H1 (cell line): ENCODE measurements around the gene GRM8. TPM values are rescaled to one million over a fixed set of nuclear protein-coding genes. Genes with fewer than 3 reads are reported as not detected.

Experiments
- CTCF ChIA-PET: fragments of 300-600 bp; sonication (Branson Sonifier 250); formaldehyde crosslinking; loops from one replicate; lab custom pipeline; 2021; ENCODE audit not compliant: partially characterized antibody; lab: Charles Lee
- POLR2A ChIA-PET: fragments of 300-600 bp; sonication (Branson Sonifier 250); formaldehyde crosslinking; loops from one replicate; lab custom pipeline; 2021; ENCODE audit warnings: inconsistent platforms; ENCODE audit not compliant: partially characterized antibody; lab: Charles Lee
- DNase-seq, 2 experiments: peaks; one replicate each; pipeline versions ENCODE4 v3.0.0 to v3.0.0-alpha.2; 2010 to 2022; ENCODE audit warnings: low spot score in 2 of 2, low read depth in 1 of 2, mixed read lengths in 1 of 2
- FAIRE-seq: peaks from 2 replicates; lab custom pipeline; 2011; peaks lifted over from hg19 to GRCh38; lab: Jason Lieb, UNC
- H2AFZ ChIP-seq: 2 replicates; pipeline ENCODE4 v1.8.1; 2012; ENCODE audit warnings: low read length, inconsistent platforms
- H2AK5ac ChIP-seq: 2 replicates; pipeline ENCODE4 v1.6.1; 2013; ENCODE audit warnings: low read depth, low read length
- H2BK120ac ChIP-seq: replicated peaks from 2 replicates; pipeline ENCODE3; 2013; ENCODE audit warnings: low read depth, low read length, inconsistent platforms
- H2BK12ac ChIP-seq: 2 replicates; pipeline ENCODE4 v1.6.1; 2013; ENCODE audit warnings: low read depth, low read length
- H2BK15ac ChIP-seq: 2 replicates; pipeline ENCODE4 v1.6.1; 2013; ENCODE audit warnings: low read length
- H2BK20ac ChIP-seq: 2 replicates; pipeline ENCODE4 v1.6.1; 2013; ENCODE audit warnings: low read length
- H2BK5ac ChIP-seq: 2 replicates; pipeline ENCODE4 v1.6.1; 2013; ENCODE audit warnings: low read depth, low read length
- H3K14ac ChIP-seq: 2 replicates; pipeline ENCODE4 v1.6.1; 2013; ENCODE audit warnings: inconsistent platforms; ENCODE audit not compliant: insufficient read length
- H3K18ac ChIP-seq: 2 replicates; pipeline ENCODE4 v1.6.1; 2013; ENCODE audit warnings: low read length; ENCODE audit errors: extremely low read depth
- H3K23ac ChIP-seq: 2 replicates; pipeline ENCODE4 v1.6.1; 2013; ENCODE audit warnings: inconsistent platforms; ENCODE audit not compliant: insufficient read length
- H3K23me2 ChIP-seq: 2 replicates; pipeline ENCODE4 v1.6.1; 2013; ENCODE audit warnings: low read depth, low read length
- H3K27ac ChIP-seq: 2 replicates; pipeline ENCODE4 v1.6.1; 2011; ENCODE audit warnings: low read depth, low read length, inconsistent platforms
- H3K27me3 ChIP-seq, 4 experiments: replicated peaks in 1 of 4; 1 replicate in 1 of 4; 2 replicates in 3 of 4; pipeline versions ENCODE4 v1.6.1 to v1.8.1; 2011 to 2013; ENCODE audit warnings: low read length in 3 of 4, mild to moderate bottlenecking in 3 of 4, inconsistent platforms in 2 of 4, mixed read lengths in 2 of 4, moderate library complexity in 1 of 4; ENCODE audit not compliant: control insufficient read depth in 3 of 4, insufficient read depth in 3 of 4; ENCODE audit errors: extremely low read depth in 1 of 4
- H3K36me3 ChIP-seq, 4 experiments: 2 replicates each; pipeline versions ENCODE4 v1.6.1 to v1.8.1; 2011 to 2013; ENCODE audit warnings: mild to moderate bottlenecking in 4 of 4, low read length in 3 of 4, moderate library complexity in 2 of 4, control low read depth in 1 of 4, inconsistent platforms in 1 of 4; ENCODE audit not compliant: insufficient read depth in 4 of 4, control insufficient read depth in 2 of 4
- H3K4ac ChIP-seq: replicated peaks from 2 replicates; pipeline ENCODE3; 2013; ENCODE audit warnings: low read length, low read depth, mixed read lengths, inconsistent platforms; ENCODE audit not compliant: insufficient read length
- H3K4me1 ChIP-seq, 4 experiments: replicated peaks in 1 of 4; 1 replicate in 1 of 4; 2 replicates in 3 of 4; pipeline versions ENCODE4 v1.6.1 to v1.8.1; 2011 to 2013; ENCODE audit warnings: low read length in 3 of 4, inconsistent platforms in 2 of 4, mixed read lengths in 1 of 4; ENCODE audit not compliant: insufficient read depth in 4 of 4, control insufficient read depth in 3 of 4
- H3K4me2 ChIP-seq, 2 experiments: 2 replicates each; pipeline versions ENCODE4 v1.6.1 to v1.8.1; 2011 to 2013; ENCODE audit warnings: low read depth in 2 of 2, low read length in 2 of 2, control low read depth in 1 of 2, inconsistent platforms in 1 of 2, mild to moderate bottlenecking in 1 of 2; ENCODE audit not compliant: insufficient read depth in 1 of 2
- H3K4me3 ChIP-seq, 4 experiments: fragments of 200-600, 300-600 bp in 1 of 4; sonication (generic), shearing (Covaris generic), sonication (Bioruptor Twin) in 1 of 4; 2 replicates each; pipeline versions ENCODE4 v1.5.1 to v1.8.1; 2011 to 2016; ENCODE audit warnings: low read length in 4 of 4, low read depth in 3 of 4, control low read depth in 2 of 4, inconsistent platforms in 2 of 4, mild to moderate bottlenecking in 2 of 4, mixed read lengths in 1 of 4, moderate library complexity in 1 of 4; ENCODE audit not compliant: insufficient read depth in 2 of 4; ENCODE audit errors: extremely low read depth in 1 of 4
- H3K56ac ChIP-seq: replicated peaks from 2 replicates; pipeline ENCODE3; 2013; ENCODE audit warnings: low read depth, mild to moderate bottlenecking, mixed read lengths, low read length, inconsistent platforms; ENCODE audit not compliant: insufficient read length
- H3K79me1 ChIP-seq: 2 replicates; pipeline ENCODE4 v1.6.1; 2013; ENCODE audit warnings: low read depth, low read length, control low read depth
- H3K79me2 ChIP-seq, 2 experiments: 2 replicates each; pipeline versions ENCODE4 v1.6.1 to v1.8.1; 2012 to 2013; ENCODE audit warnings: low read length in 2 of 2, mild to moderate bottlenecking in 2 of 2, inconsistent platforms in 1 of 2; ENCODE audit not compliant: insufficient read depth in 2 of 2, control insufficient read depth in 1 of 2
- H3K9ac ChIP-seq, 4 experiments: replicated peaks in 1 of 4; 1 replicate in 1 of 4; 2 replicates in 3 of 4; pipeline versions ENCODE4 v1.6.1 to v1.8.1; 2011 to 2013; ENCODE audit warnings: low read depth in 3 of 4, low read length in 3 of 4, control low read depth in 2 of 4, mild to moderate bottlenecking in 2 of 4, moderate library complexity in 2 of 4, inconsistent platforms in 1 of 4; ENCODE audit errors: extremely low read depth in 1 of 4
- H3K9me3 ChIP-seq, 2 experiments: 2 replicates each; pipeline versions ENCODE4 v1.6.1 to v1.8.1; 2012 to 2013; ENCODE audit warnings: mild to moderate bottlenecking in 2 of 2, moderate library complexity in 2 of 2, control low read depth in 1 of 2, inconsistent platforms in 1 of 2, low read depth in 1 of 2, low read length in 1 of 2, mixed read lengths in 1 of 2; ENCODE audit not compliant: insufficient read depth in 2 of 2
- H4K20me1 ChIP-seq, 2 experiments: replicated peaks in 1 of 2; 2 replicates each; pipeline versions ENCODE3 to v1.8.1; 2011 to 2013; ENCODE audit warnings: inconsistent platforms in 2 of 2, low read length in 2 of 2, mild to moderate bottlenecking in 1 of 2; ENCODE audit not compliant: insufficient read depth in 2 of 2, control insufficient read depth in 1 of 2
- H4K5ac ChIP-seq: 2 replicates; pipeline ENCODE4 v1.6.1; 2013; ENCODE audit warnings: low read length, low read depth, mixed read lengths, inconsistent platforms; ENCODE audit not compliant: insufficient read length
- H4K8ac ChIP-seq: 2 replicates; pipeline ENCODE4 v1.8.0; 2013; ENCODE audit warnings: mild to moderate bottlenecking, moderate library complexity, low read length, inconsistent platforms; ENCODE audit not compliant: insufficient read depth; ENCODE audit errors: extremely low read depth
- H4K91ac ChIP-seq: replicated peaks from 2 replicates; pipeline ENCODE3; 2013; ENCODE audit warnings: low read length, mixed read lengths, inconsistent platforms; ENCODE audit not compliant: insufficient read length
- CBX5 ChIP-seq: fragments of 300-800, 300-1000 bp; sonication (generic); IDR thresholded peaks from 2 replicates; pipeline ENCODE4 v1.7.1; 2016; ENCODE audit warnings: antibody characterized with exemption, low read length, low read depth
- CREB1 ChIP-seq: IDR thresholded peaks from 2 replicates; pipeline ENCODE4 v1.6.1; 2012; ENCODE audit warnings: inconsistent platforms
- FOSL1 ChIP-seq: IDR thresholded peaks from 2 replicates; pipeline ENCODE4 v1.6.1; 2011; ENCODE audit warnings: mild to moderate bottlenecking, low read depth, low read length, moderate library complexity; ENCODE audit not compliant: insufficient read depth
- GTF2F1 ChIP-seq: IDR thresholded peaks from 2 replicates; pipeline ENCODE4 v1.6.1; 2012; ENCODE audit warnings: low read depth, low read length, improper control_type of control experiment, borderline replicate concordance
- RAD21 ChIP-seq, 2 experiments: IDR thresholded peaks in 1 of 2; conservative IDR thresholded peaks in 1 of 2; 2 replicates each; pipeline ENCODE4 v1.6.1; 2011; ENCODE audit warnings: low read depth in 2 of 2, low read length in 2 of 2, improper control_type of control experiment in 1 of 2, inconsistent platforms in 1 of 2, mild to moderate bottlenecking in 1 of 2, moderate library complexity in 1 of 2
- SAP30 ChIP-seq: fragments of 300-600 bp; sonication (generic); IDR thresholded peaks from 2 replicates; pipeline ENCODE4 v1.7.1; 2012; ENCODE audit warnings: low read length, moderate library complexity, mild to moderate bottlenecking, inconsistent platforms; ENCODE audit not compliant: insufficient read depth, insufficient replicate concordance
- SIN3A ChIP-seq, 2 experiments: IDR thresholded peaks in 1 of 2; conservative IDR thresholded peaks in 1 of 2; 2 replicates each; pipeline ENCODE4 v1.6.1; 2011 to 2012; ENCODE audit warnings: low read length in 2 of 2, improper control_type of control experiment in 1 of 2, low read depth in 1 of 2, mild to moderate bottlenecking in 1 of 2
- polyA plus RNA-seq, 7 experiments: library from polyadenylated mRNA; depleted of rRNA in 3 of 7; stranded (reverse) in 5 of 7; unstranded in 2 of 7; fragments of >200 nt in 5 of 7; fragments of 200-250 nt in 2 of 7; gene quantifications; 1 replicate in 5 of 7; 2 replicates in 1 of 7; 4 replicates in 1 of 7; pipeline versions ENCODE4 v1.2.1 to v1.2.3, GENCODE V29; 2011 to 2013; ENCODE audit warnings: missing spikeins in 2 of 7, mixed read lengths in 2 of 7
- total RNA-seq: library from RNA; stranded (reverse); fragmentation: NEBNext Ultra II Directional; extraction: Animal tissue kit (Norgen Biotek cat#: 25700); gene quantifications from 2 replicates; pipeline ENCODE4 v1.2.1, GENCODE V29; 2021

The GRM8 gene
- total and polyA plus RNA-seq, 2 of the 8 experiments (the other 6 are each of a cell fraction or from before 2014, with no cell fraction given): 2.6 to 2.8 TPM

DNA sequence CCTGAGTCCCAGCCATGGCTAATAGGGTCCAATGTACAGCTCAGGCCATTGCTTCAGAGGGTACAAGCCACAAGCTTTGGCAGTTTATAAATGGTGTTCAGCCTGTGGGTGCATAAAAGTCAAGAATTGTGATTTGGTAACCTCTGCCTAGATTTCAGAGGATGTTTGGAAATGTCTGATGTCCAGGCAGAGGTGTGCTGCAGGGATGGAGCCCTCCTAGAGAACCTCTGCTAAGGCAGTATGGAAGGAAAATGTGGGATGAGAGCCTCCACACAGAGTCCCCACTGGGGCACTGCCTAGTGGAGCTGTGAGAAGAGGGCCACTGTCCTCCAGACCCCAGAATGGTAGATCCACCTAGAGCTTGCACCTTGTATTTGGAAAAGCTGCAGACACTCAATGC lies 779.9 kb downstream of the GRM8 start:
- H3K18ac ChIP-seq: no peak overlapping the region
- H3K79me1 ChIP-seq: no peaks in the 10 kb centered on the region
- H3K27ac ChIP-seq: no peak overlapping the region
- H3K23me2 ChIP-seq: no peaks in the 10 kb centered on the region
- no peak overlapping the region for H2BK15ac ChIP-seq
- no peaks in the 10 kb centered on the region for H3K4me1 ChIP-seq
- TF ChIP-seq SAP30 (no peak), RAD21 (IDR thresholded peaks at IDR 0.05 in 1 of 2, conservative IDR thresholded peaks at IDR 0.05 in 1 of 2; ENCODE audit: low read depth in 2 of 2, low read length in 2 of 2) (no peak), SIN3A (conservative IDR thresholded peaks at IDR 0.05 in 1 of 2, IDR thresholded peaks at IDR 0.05 in 1 of 2; ENCODE audit: low read depth in 1 of 2, low read length in 2 of 2) (no peak), CBX5 (no peak), CREB1 (no peak), FOSL1 (no peak), GTF2F1 (no peak)
- no peak overlapping the region for H2AK5ac ChIP-seq
- DNase-seq (no peak), FAIRE-seq (no peak)
- no peak overlapping the region for H2BK12ac ChIP-seq
- ChIA-PET CTCF (interaction anchor here (0.9 kb wide), 1 partner anchor 89 kb away, joined by 3 read pairs; no protein-coding TSS in a partner anchor), POLR2A (no interaction called here)
- H2BK120ac ChIP-seq: no peak overlapping the region
- H4K91ac ChIP-seq: no peak overlapping the region
- no peak overlapping the region for H3K4ac ChIP-seq
- peaks cover 9 to 14% of the 10 kb centered on the region in 2 experiments for H3K9me3 ChIP-seq
- no peaks in the 10 kb centered on the region for H3K27me3 ChIP-seq
- H3K14ac ChIP-seq: no peak overlapping the region
- no peak overlapping the region for H3K23ac ChIP-seq
- no peak overlapping the region for H4K8ac ChIP-seq
- no peak overlapping the region for H3K9ac ChIP-seq
- no peak overlapping the region for H4K5ac ChIP-seq
- no peak overlapping the region for H2BK5ac ChIP-seq
- H4K20me1 ChIP-seq: no peaks in the 10 kb centered on the region
- H3K79me2 ChIP-seq: no peaks in the 10 kb centered on the region
- no peak overlapping the region for H2BK20ac ChIP-seq
- H3K4me3 ChIP-seq: no peak overlapping the region
- no peak overlapping the region for H3K4me2 ChIP-seq
- no peaks in the 10 kb centered on the region for H3K36me3 ChIP-seq
- H3K56ac ChIP-seq: no peak overlapping the region
- no peak overlapping the region for H2AFZ ChIP-seq
